Tibial artery (tissue), 4 donors: ENCODE measurements around the gene DNAH14.

ENCODE experiments used
- DNase-seq, 2 donors: peaks; one replicate each; pipeline ENCODE4 v3.0.0-alpha.2; 2019
- H3K27ac ChIP-seq, 2 donors: fragments of 200-600 bp; sonication (generic) in 1 of 2; 1 replicate in 1 of 2; 2 replicates in 1 of 2; pipeline ENCODE4 v1.5.1; 2018 to 2019; ENCODE audit warnings: mild to moderate bottlenecking in 1 of 2
- H3K27me3 ChIP-seq, 2 donors: fragments of 200-600 bp; sonication (generic) in 1 of 2; one replicate each; pipeline versions ENCODE4 v1.5.1 to v1.6.0; 2016 to 2019
- H3K36me3 ChIP-seq, 3 donors: fragments of 200-600 bp; sonication (generic) in 2 of 3; one replicate each; pipeline ENCODE4 v1.5.1; 2016 to 2019; ENCODE audit warnings: mild to moderate bottlenecking in 2 of 3
- H3K4me1 ChIP-seq, 4 donors: fragments of 200-600 bp; sonication (generic) in 2 of 4; 1 replicate in 3 of 4; 2 replicates in 1 of 4; pipeline ENCODE4 v1.5.1; 2016 to 2019
- H3K4me3 ChIP-seq, 2 donors: fragments of 200-600 bp; sonication (generic) in 1 of 2; 1 replicate in 1 of 2; 2 replicates in 1 of 2; pipeline ENCODE4 v1.5.1; 2018 to 2019; ENCODE audit warnings: mild to moderate bottlenecking in 2 of 2
- H3K9me3 ChIP-seq, 3 donors: fragments of 200-600 bp; sonication (generic) in 1 of 3; one replicate each; pipeline ENCODE4 v1.5.1; 2016 to 2019
- CTCF ChIP-seq, 2 experiments: fragments of 200-600 bp in 1 of 2; fragments of 450-650 bp in 1 of 2; IDR thresholded peaks; one replicate each; pipeline ENCODE4 v1.5.1; 2017 to 2019; ENCODE audit warnings: antibody characterized with exemption in 2 of 2, mild to moderate bottlenecking in 1 of 2, moderate library complexity in 1 of 2
- intact Hi-C: fragments of 100-400 bp; cut with DNase I; formaldehyde crosslinking; loops from one replicate; pipeline ENCODE4 v1.15.0; 2023; ENCODE audit warnings: low total_unique reads

The DNAH14 gene

DNA sequence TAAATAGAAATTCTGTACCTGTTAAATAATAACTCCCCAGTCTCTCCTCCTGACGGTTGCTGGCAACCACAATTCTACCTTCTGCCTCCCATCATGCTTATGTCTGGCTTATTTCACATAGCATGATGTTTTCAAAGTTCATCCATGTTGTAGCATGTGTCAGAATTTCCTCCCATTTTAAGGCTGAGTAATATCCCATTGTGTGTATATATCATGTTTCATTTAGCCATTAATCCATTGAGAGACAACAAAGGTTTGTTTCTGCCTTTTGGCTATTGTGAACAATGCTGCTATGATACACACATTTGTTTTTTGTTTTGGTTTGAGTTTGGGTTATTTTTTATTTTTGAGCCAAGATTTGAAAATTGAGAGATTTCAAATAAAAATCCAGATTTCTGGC is 426.4 kb downstream of the DNAH14 start:
- H3K36me3 ChIP-seq = no peaks in the 10 kb centered on the region
- H3K4me3 ChIP-seq = no peak overlapping the region
- H3K27me3 ChIP-seq = no peaks in the 10 kb centered on the region
- intact Hi-C loops = no loop called here
- H3K9me3 ChIP-seq = no peaks in the 10 kb centered on the region
- TF ChIP-seq CTCF (IDR thresholded peaks at IDR 0.05) = no peak
- no peak overlapping the region for H3K27ac ChIP-seq
- no peak for DNase-seq
- no peaks in the 10 kb centered on the region for H3K4me1 ChIP-seq

- Histone ChIP-seq H3K36me3 (no peaks in the 10 kb centered on the region), H3K4me3 (no peak overlapping the region), H3K9me3 (no peaks in the 10 kb centered on the region), H3K27ac (no peak overlapping the region), H3K4me1 (no peaks in the 10 kb centered on the region), H3K27me3 (no peaks in the 10 kb centered on the region)
- DNase-seq = no peak
- TF ChIP-seq CTCF (IDR thresholded peaks at IDR 0.05) = no peak
- intact Hi-C loops = no loop called here
These were observed 430.6 kb downstream of the DNAH14 start for GRCh38 chr1:225360119-225360518.

DNA sequence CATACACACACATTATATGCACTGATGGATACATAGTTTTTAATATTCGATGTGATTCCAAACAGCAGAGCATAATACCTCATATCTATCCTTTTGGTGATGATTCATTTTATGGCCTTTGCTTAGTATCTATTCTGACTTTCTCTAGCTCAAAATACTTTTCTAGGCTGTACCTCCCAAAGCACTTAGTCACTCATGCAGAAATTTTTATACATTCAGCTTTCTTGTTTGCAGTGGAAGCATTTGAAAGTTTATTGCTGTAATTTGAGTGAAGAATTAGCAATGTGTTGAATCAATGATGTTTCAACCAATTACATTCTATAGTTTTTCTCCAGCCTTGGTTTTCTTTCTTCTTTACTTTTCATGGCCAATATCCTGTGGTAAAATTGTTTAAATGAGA is 431.7 kb downstream of the DNAH14 start:
- Histone ChIP-seq H3K9me3 (no peaks in the 10 kb centered on the region), H3K27me3 (no peaks in the 10 kb centered on the region), H3K27ac (no peak overlapping the region), H3K4me1 (no peaks in the 10 kb centered on the region), H3K36me3 (no peaks in the 10 kb centered on the region), H3K4me3 (no peak overlapping the region)
- intact Hi-C loops = no loop called here
- no peak for TF ChIP-seq CTCF (IDR thresholded peaks at IDR 0.05)
- no peak for DNase-seq

DNA sequence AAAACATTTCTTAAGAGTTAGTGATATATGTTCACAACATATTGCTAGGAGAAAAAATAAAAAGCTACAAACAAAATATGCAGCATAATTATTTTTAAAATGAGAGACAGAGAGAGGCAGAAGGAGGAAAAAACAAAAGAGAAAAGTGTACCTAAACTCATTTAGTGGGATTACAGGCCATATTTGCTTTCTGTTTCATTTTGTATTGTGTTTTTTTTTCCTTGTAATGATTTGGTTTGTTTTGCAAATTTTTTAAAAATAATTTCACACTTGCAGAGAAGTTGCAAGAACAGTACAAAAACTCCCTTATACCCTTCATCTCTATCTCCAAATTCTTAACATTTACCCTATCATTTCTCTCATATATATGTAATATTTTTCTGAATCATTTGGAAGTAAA is 433.3 kb downstream of the DNAH14 start:
- no peak overlapping the region for H3K27ac ChIP-seq
- TF ChIP-seq CTCF (IDR thresholded peaks at IDR 0.05) = no peak
- H3K9me3 ChIP-seq = no peaks in the 10 kb centered on the region
- H3K27me3 ChIP-seq = no peaks in the 10 kb centered on the region
- intact Hi-C loops = no loop called here
- no peak for DNase-seq
- no peaks in the 10 kb centered on the region for H3K4me1 ChIP-seq
- no peaks in the 10 kb centered on the region for H3K36me3 ChIP-seq
- H3K4me3 ChIP-seq = no peak overlapping the region

DNA sequence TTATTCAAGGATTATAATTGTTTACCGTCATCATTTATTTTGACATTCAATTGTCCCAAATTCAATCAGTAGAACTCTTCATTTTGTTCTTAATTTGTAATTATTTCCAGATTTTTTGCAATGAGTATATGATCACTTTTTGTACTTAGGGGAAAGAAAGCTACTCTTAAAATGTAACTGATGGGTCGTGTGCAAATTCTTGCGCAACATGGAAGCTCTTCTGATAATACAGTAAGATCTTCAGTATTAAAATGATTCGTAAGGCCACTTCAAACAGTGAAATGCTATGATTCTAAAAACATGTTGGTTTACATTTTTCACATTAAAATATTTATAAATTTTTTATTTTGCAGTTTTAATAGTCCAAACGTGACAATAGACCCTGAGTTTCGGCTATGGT is 435.0 kb downstream of the DNAH14 start:
- H3K4me3 ChIP-seq = no peak overlapping the region
- intact Hi-C loops = no loop called here
- H3K27me3 ChIP-seq = no peaks in the 10 kb centered on the region
- H3K27ac ChIP-seq = no peak overlapping the region
- no peaks in the 10 kb centered on the region for H3K4me1 ChIP-seq
- no peak for DNase-seq
- no peak for TF ChIP-seq CTCF (IDR thresholded peaks at IDR 0.05)
- no peaks in the 10 kb centered on the region for H3K36me3 ChIP-seq
- no peaks in the 10 kb centered on the region for H3K9me3 ChIP-seq

DNA sequence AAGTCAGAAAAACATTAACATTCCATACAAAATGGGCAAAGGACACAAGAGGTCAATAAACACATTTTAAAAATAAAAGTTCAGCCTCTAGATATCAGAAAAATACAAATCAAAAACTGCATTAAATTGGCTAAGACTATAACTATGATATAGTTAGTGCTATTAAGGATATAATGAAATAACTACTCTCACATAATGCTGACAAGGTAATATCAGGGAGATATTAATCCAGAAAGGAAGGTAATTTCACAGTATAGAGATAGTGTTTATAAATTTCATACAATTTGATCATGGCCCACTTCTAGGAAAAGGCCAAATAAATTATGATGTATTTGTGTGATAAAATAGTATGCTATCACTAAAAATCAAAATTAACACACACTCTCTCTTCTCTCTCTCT is 436.5 kb downstream of the DNAH14 start:
- intact Hi-C loops = no loop called here

More for the DNA sequence above, 436.5 kb downstream of the DNAH14 start:
- Histone ChIP-seq H3K9me3 (no peaks in the 10 kb centered on the region), H3K4me3 (no peak overlapping the region), H3K4me1 (no peaks in the 10 kb centered on the region), H3K36me3 (no peaks in the 10 kb centered on the region), H3K27me3 (no peaks in the 10 kb centered on the region), H3K27ac (no peak overlapping the region)
- no peak for DNase-seq
- TF ChIP-seq CTCF (IDR thresholded peaks at IDR 0.05) = no peak
